ENCODE measurements around the gene AGTPBP1.
A peak's percentile ranks its signal among the peaks of the same experiment; 100 is the strongest.

AGTPBP1 gene

GRCh38 chr9:85516455-85516854 is 225.3 kb downstream of the AGTPBP1 start:
- DNase-seq: no peak
- Mint-ChIP-seq H3K27ac (no peak overlapping the region), H3K27me3 (ENCODE audit: low read depth, poor library complexity) (peaks cover 4% of the 10 kb centered on the region), H3K4me3 (no peak overlapping the region), H3K36me3 (ENCODE audit: low read depth) (no peaks in the 10 kb centered on the region), H3K9me3 (no peaks in the 10 kb centered on the region), H3K4me1 (peaks cover 19% of the 10 kb centered on the region)
- TF ChIP-seq CTCF (IDR thresholded peaks at IDR 0.05): no peak

- Mint-ChIP-seq H3K27me3 (ENCODE audit: low read depth, poor library complexity) (peaks cover 5% of the 10 kb centered on the region), H3K4me3 (no peak overlapping the region), H3K27ac (no peak overlapping the region), H3K4me1 (peaks cover 12% of the 10 kb centered on the region), H3K9me3 (no peaks in the 10 kb centered on the region), H3K36me3 (ENCODE audit: low read depth) (no peaks in the 10 kb centered on the region)
- DNase-seq: no peak
- TF ChIP-seq CTCF (IDR thresholded peaks at IDR 0.05): no peak
Measured at GRCh38 chr9:85515021-85515420, 226.7 kb downstream of the AGTPBP1 start.

GRCh38 chr9:85514256-85514655 is 227.5 kb downstream of the AGTPBP1 start:
- H3K27me3 Mint-ChIP-seq (ENCODE audit: low read depth, poor library complexity): peaks cover 8% of the 10 kb centered on the region
- TF ChIP-seq CTCF (IDR thresholded peaks at IDR 0.05): no peak
- DNase-seq: no peak
- H3K4me3 Mint-ChIP-seq: no peak overlapping the region
- H3K27ac Mint-ChIP-seq: peak overlapping the region; percentile 9
- H3K36me3 Mint-ChIP-seq (ENCODE audit: low read depth): no peaks in the 10 kb centered on the region
- no peaks in the 10 kb centered on the region for H3K9me3 Mint-ChIP-seq
- peaks cover 12% of the 10 kb centered on the region for H3K4me1 Mint-ChIP-seq

GRCh38 chr9:85511746-85512145 is 230.0 kb downstream of the AGTPBP1 start:
- H3K36me3 Mint-ChIP-seq (ENCODE audit: low read depth): no peaks in the 10 kb centered on the region
- peaks cover 8% of the 10 kb centered on the region for H3K27me3 Mint-ChIP-seq (ENCODE audit: low read depth, poor library complexity)
- H3K4me1 Mint-ChIP-seq: peaks cover 16% of the 10 kb centered on the region
- H3K4me3 Mint-ChIP-seq: no peak overlapping the region
- DNase-seq: no peak
- TF ChIP-seq CTCF (IDR thresholded peaks at IDR 0.05): no peak
- H3K27ac Mint-ChIP-seq: no peak overlapping the region
- no peaks in the 10 kb centered on the region for H3K9me3 Mint-ChIP-seq

GRCh38 chr9:85510830-85511504 is 230.8 kb downstream of the AGTPBP1 start:
- no peak for DNase-seq
- H3K4me1 Mint-ChIP-seq: peaks cover 16% of the 10 kb centered on the region
- H3K4me3 Mint-ChIP-seq: no peak overlapping the region
- no peaks in the 10 kb centered on the region for H3K9me3 Mint-ChIP-seq
- no peaks in the 10 kb centered on the region for H3K36me3 Mint-ChIP-seq (ENCODE audit: low read depth)
- peaks cover 5% of the 10 kb centered on the region for H3K27me3 Mint-ChIP-seq (ENCODE audit: low read depth, poor library complexity)
- H3K27ac Mint-ChIP-seq: no peak overlapping the region
- TF ChIP-seq CTCF (IDR thresholded peaks at IDR 0.05): no peak

- no peak for TF ChIP-seq CTCF (IDR thresholded peaks at IDR 0.05)
- Mint-ChIP-seq H3K4me1 (peaks cover 10% of the 10 kb centered on the region), H3K27ac (no peak overlapping the region), H3K27me3 (ENCODE audit: low read depth, poor library complexity) (peaks cover 8% of the 10 kb centered on the region), H3K36me3 (ENCODE audit: low read depth) (no peaks in the 10 kb centered on the region), H3K4me3 (no peak overlapping the region), H3K9me3 (no peaks in the 10 kb centered on the region)
- no peak for DNase-seq
Measured at GRCh38 chr9:85508616-85509015, 233.1 kb downstream of the AGTPBP1 start.
